ENCODE data around the gene MAP1LC3B2.

Gene MAP1LC3B2

GRCh38 chr12:116559162-116559935, at the start of gene MAP1LC3B2:
Gene MAP1LC3B2, plus strand, starts transcription at chr12:116559381. Its CDS starts 16,562 bp downstream, at chr12:116575943.
- DNase-seq (ENCODE audit: low spot score) = peak; percentile 39

DNA sequence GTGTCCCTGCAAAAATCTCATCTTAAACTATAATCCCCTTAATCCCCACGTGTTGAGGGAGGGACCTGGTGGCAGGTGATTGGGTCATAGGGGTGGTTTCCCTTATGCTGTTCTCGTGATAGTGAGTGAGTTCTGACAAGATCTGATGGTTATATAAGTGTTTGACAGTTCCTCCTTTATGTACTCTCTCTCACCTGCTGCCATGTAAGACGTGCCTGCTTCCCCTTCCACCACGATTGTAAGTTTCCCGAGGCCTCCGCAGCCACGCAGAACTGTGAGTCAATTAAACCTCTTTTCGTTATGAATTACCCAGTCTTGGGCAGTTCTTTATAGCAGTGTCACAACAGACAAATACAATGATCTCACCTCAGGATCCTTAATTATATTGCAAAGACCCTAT, 45.2 kb upstream of the MAP1LC3B2 start:
- no peak for DNase-seq (ENCODE audit: low spot score)

DNA sequence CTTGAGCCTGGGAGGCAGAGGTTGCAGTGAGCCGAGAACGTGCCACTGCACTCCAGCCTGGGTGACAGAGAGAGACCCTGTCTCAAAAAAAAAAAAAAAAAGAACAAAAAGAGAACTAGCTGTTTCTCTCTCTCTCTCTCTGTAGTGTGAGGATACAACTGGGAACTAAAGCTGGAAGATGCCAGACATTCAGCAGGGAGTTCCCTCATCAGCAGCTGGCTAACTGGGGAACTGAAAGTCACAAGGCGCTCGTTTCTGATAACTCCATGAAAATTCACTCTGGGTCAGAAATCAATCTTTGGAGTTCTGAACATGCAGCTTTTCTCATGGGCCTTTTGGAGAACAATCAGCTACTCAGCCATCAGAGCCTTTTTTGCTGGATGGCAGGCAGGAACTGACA, 43.5 kb upstream of the MAP1LC3B2 start:
- DNase-seq (ENCODE audit: low spot score) = no peak

GRCh38 chr12:116516657-116517056, 42.5 kb upstream of the MAP1LC3B2 start:
- no peak for DNase-seq (ENCODE audit: low spot score)

DNA sequence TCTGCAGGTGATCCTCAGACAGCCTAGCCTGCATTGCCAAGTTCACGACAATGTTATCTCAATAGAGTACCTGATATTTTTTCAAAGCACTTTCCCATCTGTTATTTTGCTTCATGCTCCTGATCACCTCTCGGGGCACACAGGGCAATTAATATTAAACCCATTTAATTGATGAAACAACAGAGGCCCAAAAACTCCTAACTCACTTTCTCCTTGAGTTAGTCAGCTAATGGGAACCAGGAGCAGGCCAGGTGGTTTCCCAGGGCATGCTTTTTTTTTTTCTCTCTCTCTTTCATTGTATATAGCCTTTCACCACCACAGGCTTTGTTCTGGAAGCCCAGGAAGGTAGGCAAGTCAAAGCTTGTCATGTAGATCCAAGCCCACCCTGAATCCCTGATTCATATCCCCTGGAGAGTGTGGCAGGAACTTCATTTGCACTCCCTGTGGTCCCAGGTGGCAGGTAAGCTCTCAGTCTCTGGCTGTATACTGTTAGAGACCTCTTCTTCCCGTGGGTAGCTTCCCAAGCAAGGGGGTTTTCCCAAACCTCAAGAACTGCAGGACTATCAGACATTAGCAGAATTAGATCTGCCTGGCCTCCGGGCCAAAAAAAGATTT, 41.6 kb upstream of the MAP1LC3B2 start:
- no peak for DNase-seq (ENCODE audit: low spot score)

DNA sequence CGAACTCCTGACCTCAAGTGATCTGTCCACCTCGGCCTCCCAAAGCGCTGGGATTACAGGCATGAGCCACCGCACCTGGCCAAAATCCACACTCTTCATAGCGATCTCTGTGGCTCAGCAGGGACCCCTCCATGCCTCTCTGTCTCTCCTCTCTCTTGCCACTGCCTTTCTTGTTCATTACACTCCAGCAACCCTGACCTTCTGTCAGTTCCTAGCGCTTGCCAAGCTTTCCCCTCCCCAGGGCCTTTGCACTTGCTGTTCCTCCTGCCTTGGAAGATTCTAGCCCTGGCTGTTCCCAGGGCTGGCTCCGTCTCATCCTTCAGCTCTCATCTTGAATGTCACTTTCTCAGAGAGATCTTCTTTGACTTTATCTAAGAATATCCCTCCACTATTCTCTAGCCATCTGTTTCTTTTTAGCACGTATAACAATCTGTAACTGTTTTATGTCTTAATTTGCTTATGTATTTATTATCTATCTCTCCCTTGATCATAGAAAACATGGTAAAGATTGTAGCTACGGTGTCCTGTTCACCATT, 38.9 kb upstream of the MAP1LC3B2 start:
- DNase-seq (ENCODE audit: low spot score) = no peak

GRCh38 chr12:116520801-116521471, 38.2 kb upstream of the MAP1LC3B2 start:
- no peak for DNase-seq (ENCODE audit: low spot score)

DNA sequence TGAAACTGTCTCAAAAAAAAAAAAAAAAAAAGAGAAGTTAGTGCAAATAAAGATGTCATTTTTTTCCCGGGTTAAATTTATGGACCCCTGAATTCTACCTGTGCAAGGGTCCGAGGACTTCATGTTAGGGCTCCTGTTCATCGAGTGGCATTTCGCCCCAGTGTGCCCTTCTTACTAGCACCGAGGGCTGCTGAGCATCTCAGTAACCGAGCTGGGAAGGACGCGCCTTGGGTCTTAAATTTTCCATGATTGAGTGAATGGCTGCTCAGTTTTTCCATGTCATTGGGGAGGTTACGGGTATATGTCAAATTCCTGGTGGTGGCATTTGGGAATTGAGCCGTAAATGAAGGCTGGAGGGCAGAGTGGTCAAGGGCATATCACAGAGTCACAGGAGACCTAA, 34.9 kb upstream of the MAP1LC3B2 start:
- no peak for DNase-seq (ENCODE audit: low spot score)

GRCh38 chr12:116524964-116525379, 34.2 kb upstream of the MAP1LC3B2 start:
- DNase-seq (ENCODE audit: low spot score) = no peak

GRCh38 chr12:116525418-116526001, 33.7 kb upstream of the MAP1LC3B2 start:
- no peak for DNase-seq (ENCODE audit: low spot score)

GRCh38 chr12:116528065-116528464, 31.1 kb upstream of the MAP1LC3B2 start:
- no peak for DNase-seq (ENCODE audit: low spot score)

GRCh38 chr12:116528498-116528897, 30.7 kb upstream of the MAP1LC3B2 start:
- no peak for DNase-seq (ENCODE audit: low spot score)

GRCh38 chr12:116529048-116529447, 30.1 kb upstream of the MAP1LC3B2 start:
- no peak for DNase-seq (ENCODE audit: low spot score)

- no peak for DNase-seq (ENCODE audit: low spot score)
These were observed 29.5 kb upstream of the MAP1LC3B2 start for GRCh38 chr12:116529686-116530085.

DNA sequence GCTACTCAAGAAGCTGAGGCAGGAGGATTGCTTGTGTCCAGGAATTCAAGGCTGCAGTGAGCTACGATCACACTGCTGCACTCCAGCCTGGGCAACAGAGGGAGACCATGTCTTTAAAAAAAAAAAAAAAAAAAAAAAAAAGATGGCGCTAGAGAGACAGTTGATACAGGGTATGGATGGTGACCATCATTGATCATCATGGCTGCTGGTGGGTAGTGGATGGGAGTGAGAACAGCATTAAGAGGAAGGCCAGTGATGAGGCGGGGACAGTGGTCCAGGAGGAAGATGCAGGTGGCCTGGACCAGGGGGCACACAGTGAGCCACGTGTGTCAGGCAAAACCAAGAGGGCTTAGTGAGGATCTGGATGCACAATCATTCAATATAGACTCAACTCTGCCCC, 26.8 kb upstream of the MAP1LC3B2 start:
- no peak for DNase-seq (ENCODE audit: low spot score)

DNA sequence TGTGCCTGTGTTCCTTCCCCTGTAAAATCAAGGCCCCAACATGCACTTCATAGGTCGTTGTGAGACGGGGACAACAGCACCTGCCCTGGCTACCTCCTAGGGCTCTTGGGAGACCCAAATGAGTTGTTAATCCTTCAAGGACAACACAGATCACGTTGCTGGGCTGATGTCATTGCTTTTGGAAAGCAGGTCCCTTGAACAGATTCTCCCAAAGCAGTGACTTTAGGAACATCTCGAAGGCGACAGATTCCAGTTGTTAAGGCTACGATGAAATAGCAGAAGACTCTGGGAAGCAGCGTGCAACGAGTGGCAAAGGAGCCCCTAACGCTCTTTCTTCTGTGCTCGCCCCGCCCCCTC, 26.2 kb upstream of the MAP1LC3B2 start:
- DNase-seq (ENCODE audit: low spot score) = no peak

GRCh38 chr12:116533343-116534251, 25.6 kb upstream of the MAP1LC3B2 start:
- peak; percentile 77 for DNase-seq (ENCODE audit: low spot score)

- no peak for DNase-seq (ENCODE audit: low spot score)
These were observed 24.7 kb upstream of the MAP1LC3B2 start for GRCh38 chr12:116534311-116535121.

- DNase-seq (ENCODE audit: low spot score) = no peak
These were observed 23.9 kb upstream of the MAP1LC3B2 start for GRCh38 chr12:116535241-116535640.

- no peak for DNase-seq (ENCODE audit: low spot score)
These were observed 21.9 kb upstream of the MAP1LC3B2 start for GRCh38 chr12:116537101-116537904.

Data from putamen (tissue), 1 donor.